Upper lobe of left lung (tissue), 6 donors: ENCODE data around the gene OSBPL2. TPM values are rescaled to one million over a fixed set of nuclear protein-coding genes. Genes with fewer than 3 reads are reported as not detected.

Experiments used
- ATAC-seq, 2 donors: fragments of 200-7000 bp; cut with Tn5 transposase; one replicate each; pipeline ENCODE4 v1.9.1; 2022; ENCODE audit warnings: mild to moderate bottlenecking in 2 of 2, moderate library complexity in 2 of 2; ENCODE audit not compliant: low FRiP score in 2 of 2
- DNase-seq, 2 donors: peaks; one replicate each; pipeline ENCODE4 v3.0.0-alpha.2; 2019 to 2020
- H3K27ac ChIP-seq, 4 donors: fragments of 200-600 bp; sonication (generic); one replicate each; pipeline ENCODE4 v1.5.1; 2016 to 2019
- H3K27me3 ChIP-seq, 4 donors: fragments of 200-600 bp; sonication (generic); one replicate each; pipeline ENCODE4 v1.5.1; 2017 to 2019
- H3K36me3 ChIP-seq, 4 donors: fragments of 200-600 bp; sonication (generic); one replicate each; pipeline ENCODE4 v1.5.1; 2016 to 2019
- H3K4me1 ChIP-seq, 4 donors: fragments of 200-600 bp; sonication (generic); one replicate each; pipeline ENCODE4 v1.5.1; 2018 to 2019
- H3K4me3 ChIP-seq, 4 donors: fragments of 200-600 bp; sonication (generic); one replicate each; pipeline ENCODE4 v1.5.1; 2017 to 2019; ENCODE audit warnings: mild to moderate bottlenecking in 2 of 4, moderate library complexity in 1 of 4
- H3K9me3 ChIP-seq, 4 donors: fragments of 200-600 bp; sonication (generic); one replicate each; pipeline ENCODE4 v1.5.1; 2018 to 2019
- CTCF ChIP-seq, 6 experiments: fragments of 450-650 bp in 4 of 6; fragments of 200-600 bp in 2 of 6; sonication (generic) in 2 of 6; IDR thresholded peaks; one replicate each; pipeline ENCODE4 v1.5.1; 2016 to 2019; ENCODE audit warnings: antibody characterized with exemption in 6 of 6
- EP300 ChIP-seq, 4 donors: sonication (generic); formaldehyde crosslinking; IDR thresholded peaks; one replicate each; pipeline ENCODE4 v1.5.1; 2017; ENCODE audit warnings: antibody characterized with exemption in 4 of 4, control low read depth in 2 of 4
- POLR2A ChIP-seq, 4 donors: fragments of 450-650 bp; IDR thresholded peaks; one replicate each; pipeline ENCODE4 v1.5.1; 2016 to 2017; ENCODE audit warnings: antibody characterized with exemption in 4 of 4, mild to moderate bottlenecking in 2 of 4
- POLR2AphosphoS5 ChIP-seq, 2 donors: sonication (generic); formaldehyde crosslinking; IDR thresholded peaks; one replicate each; pipeline ENCODE4 v1.5.1; 2017; ENCODE audit warnings: antibody characterized with exemption in 2 of 2
- WGBS, 2 donors: methylation state at CpG; one replicate each; pipeline ENCODE4 v1.1.5; 2017 to 2018; 5-methylcytosine and 5-hydroxymethylcytosine counted together
- total RNA-seq, 6 donors: library from RNA; depleted of rRNA in 4 of 6; stranded (reverse); fragments of >200 nt in 4 of 6; gene quantifications; one replicate each; pipeline versions ENCODE4 v1.1.0 to v1.2.1, GENCODE V29; 2016 to 2021
- donor health status: DM: no; HTN: no; CAD: no; lungs with moderate emphysema.
- donor health status: DM: no; HTN: yes; CAD: no; lungs with severe emphysema.

OSBPL2 gene
- total RNA-seq, 6 donors from 2014 or later = 35.7 to 65.0 (median 48.0) TPM

- WGBS, 2 donors = 58 to 63% methylated on average over 15 to 30 of the region's 38 CpGs
- H3K27me3 ChIP-seq = peaks cover 0 to 67% (median 29%) of the 10 kb centered on the region in 4 donors
- H3K4me3 ChIP-seq = no peak overlapping the region
- ATAC-seq (no peak), DNase-seq (peak in 1 of 2 donors; percentile 64)
- H3K9me3 ChIP-seq = no peaks in the 10 kb centered on the region
- TF ChIP-seq CTCF (IDR thresholded peaks at IDR 0.05) = no peak
- TF ChIP-seq EP300 (IDR thresholded peaks at IDR 0.05) = no peak
- TF ChIP-seq POLR2A (IDR thresholded peaks at IDR 0.05) = no peak
- TF ChIP-seq POLR2AphosphoS5 (IDR thresholded peaks at IDR 0.05) = no peak
- no peaks in the 10 kb centered on the region for H3K36me3 ChIP-seq
- H3K4me1 ChIP-seq = peaks cover 10 to 22% (median 16%) of the 10 kb centered on the region in 4 donors
- H3K27ac ChIP-seq = no peak overlapping the region
Measured at GRCh38 chr20:62217913-62218773, 20.2 kb upstream of the OSBPL2 start.

- DNase-seq (peak in 1 of 2 donors; percentile 76), ATAC-seq (no peak)
- no peaks in the 10 kb centered on the region for H3K9me3 ChIP-seq
- TF ChIP-seq POLR2A (IDR thresholded peaks at IDR 0.05) (no peak), POLR2AphosphoS5 (IDR thresholded peaks at IDR 0.05) (no peak), CTCF (IDR thresholded peaks at IDR 0.05) (no peak), EP300 (IDR thresholded peaks at IDR 0.05) (no peak)
- peaks cover 10 to 22% (median 16%) of the 10 kb centered on the region in 4 donors for H3K4me1 ChIP-seq
- H3K27ac ChIP-seq = no peak overlapping the region
- peaks cover 0 to 67% (median 28%) of the 10 kb centered on the region in 4 donors for H3K27me3 ChIP-seq
- H3K4me3 ChIP-seq = peak overlapping the region in 3 of 4 donors; percentile 39 to 49 (median 47)
- 1 to 2% methylated on average over 10 to 21 of the region's 84 CpGs for WGBS, 2 donors
- H3K36me3 ChIP-seq = no peaks in the 10 kb centered on the region
Measured at GRCh38 chr20:62219101-62219991, 19.0 kb upstream of the OSBPL2 start.

DNA sequence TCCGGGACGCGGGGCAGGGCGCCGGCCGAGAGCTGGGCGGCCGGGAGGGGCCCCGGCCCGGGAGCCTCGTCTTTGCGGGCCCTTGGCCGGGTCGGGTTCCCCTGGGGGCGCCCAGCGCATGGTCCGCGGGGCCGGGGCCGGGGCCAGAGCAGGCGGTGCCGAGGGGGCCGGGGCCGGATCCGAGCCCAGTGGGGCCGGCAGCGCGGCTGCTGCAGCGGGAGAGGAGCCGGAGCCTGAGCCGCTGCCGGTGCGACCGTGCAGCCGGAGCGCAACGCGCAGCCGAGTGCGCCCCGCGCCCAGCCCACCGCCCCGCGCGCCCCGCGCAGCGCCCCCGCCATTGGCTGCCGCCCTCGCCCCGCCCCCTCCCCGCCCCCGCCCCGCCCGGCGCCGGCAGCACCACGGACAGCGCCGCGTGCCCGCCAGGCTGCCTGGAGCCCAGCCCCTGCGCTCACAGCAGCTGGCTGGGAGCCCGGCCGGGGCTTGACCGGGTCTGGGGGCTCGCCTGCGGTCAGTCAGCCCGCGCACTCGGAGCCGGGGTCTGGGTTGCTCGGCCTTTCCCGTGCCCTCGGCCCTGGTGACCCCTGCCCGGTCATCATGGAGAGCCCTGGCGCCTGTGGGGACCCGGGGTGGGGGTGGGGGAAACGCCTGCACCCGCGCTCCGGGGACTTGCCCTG, 18.2 kb upstream of the OSBPL2 start, which contains the start of gene HRH3:
HRH3 (minus strand) TSS at position 287 of the 674 bp plus-strand sequence. CDS start 308 bp downstream, outside the sequence.
- H3K27me3 ChIP-seq = peaks cover 0 to 67% (median 28%) of the 10 kb centered on the region in 4 donors
- no peaks in the 10 kb centered on the region for H3K36me3 ChIP-seq
- TF ChIP-seq CTCF (IDR thresholded peaks at IDR 0.05) (no peak), POLR2AphosphoS5 (IDR thresholded peaks at IDR 0.05) (no peak), EP300 (IDR thresholded peaks at IDR 0.05) (no peak), POLR2A (IDR thresholded peaks at IDR 0.05) (no peak)
- DNase-seq = peak; percentile 39 to 91
- ATAC-seq = peak in 1 of 2 donors; percentile 71
- H3K4me1 ChIP-seq = peaks cover 10 to 22% (median 16%) of the 10 kb centered on the region in 4 donors
- H3K27ac ChIP-seq = no peak within 1 kb of the TSS
- 0 to 4% methylated on average over 2 to 10 of the region's 84 CpGs for WGBS, 2 donors
- no peaks in the 10 kb centered on the region for H3K9me3 ChIP-seq
- H3K4me3 ChIP-seq = peak within 1 kb of the TSS in 3 of 4 donors; percentile 39 to 49 (median 47)
